IMR-90 (cell line): ENCODE results near the gene SDCCAG8. TPM values are rescaled to one million over a fixed set of nuclear protein-coding genes. Genes with fewer than 3 reads are reported as not detected.

Source experiments
- ATAC-seq: fragments of 200-7000 bp; cut with Tn5 transposase; 2 replicates; pipeline ENCODE4 v1.9.1; 2020; ENCODE audit warnings: low read depth, mild to moderate bottlenecking, moderate library complexity
- BruUV-seq: library from RNA; stranded (reverse); fragments of 400-500 nt; replicated peaks from 2 replicates; lab custom pipeline; 2021; lab: Mats Ljungman, UMichigan
- CTCF ChIA-PET: fragments of 300-600 bp; formaldehyde crosslinking; extraction: SDS; loops from one replicate; lab custom pipeline; 2021; ENCODE audit warnings: antibody characterized with exemption; lab: Yijun Ruan, JAX
- POLR2A ChIA-PET: fragments of 300-600 bp; sonication (Branson Sonifier 250); formaldehyde crosslinking; loops from one replicate; lab custom pipeline; 2022; ENCODE audit warnings: antibody characterized with exemption; ENCODE audit not compliant: unreplicated experiment; lab: Charles Lee
- DNase-seq: peaks from one replicate; pipeline ENCODE4 v3.0.0; 2013
- H2AFZ ChIP-seq: replicated peaks from 2 replicates; pipeline ENCODE3; 2013; ENCODE audit warnings: low read length, mild to moderate bottlenecking; ENCODE audit not compliant: poor library complexity
- H2AK5ac ChIP-seq: 2 replicates; pipeline ENCODE4 v1.6.1; 2013; ENCODE audit warnings: low read depth, low read length, inconsistent platforms
- H2AK9ac ChIP-seq: replicated peaks from 2 replicates; pipeline ENCODE3; 2013; ENCODE audit warnings: mild to moderate bottlenecking, low read depth, low read length, moderate library complexity; ENCODE audit not compliant: poor library complexity
- H2BK120ac ChIP-seq: 2 replicates; pipeline ENCODE4 v1.6.1; 2013; ENCODE audit warnings: low read depth, low read length, inconsistent platforms
- H2BK15ac ChIP-seq: 3 replicates; pipeline ENCODE4 v1.6.1; 2013; ENCODE audit warnings: low read depth, low read length, inconsistent platforms
- H2BK20ac ChIP-seq: 2 replicates; pipeline ENCODE4 v1.6.1; 2013; ENCODE audit warnings: low read depth, mild to moderate bottlenecking, inconsistent platforms, low read length, moderate library complexity
- H2BK5ac ChIP-seq: 2 replicates; pipeline ENCODE4 v1.6.1; 2013; ENCODE audit warnings: mild to moderate bottlenecking, low read depth, low read length, inconsistent platforms; ENCODE audit not compliant: poor library complexity, severe bottlenecking
- H3K14ac ChIP-seq: replicated peaks from 2 replicates; pipeline ENCODE4 v1.6.1; 2013; ENCODE audit warnings: low read depth, low read length, inconsistent platforms
- H3K18ac ChIP-seq: 2 replicates; pipeline ENCODE4 v1.6.1; 2013; ENCODE audit warnings: low read depth, low read length, control low read depth
- H3K23ac ChIP-seq: 2 replicates; pipeline ENCODE4 v1.6.1; 2013; ENCODE audit warnings: low read depth, low read length, inconsistent platforms
- H3K27ac ChIP-seq: 2 replicates; pipeline ENCODE4 v1.5.1; 2013; ENCODE audit warnings: mild to moderate bottlenecking, control low read depth, low read length; ENCODE audit not compliant: insufficient read depth
- H3K27me3 ChIP-seq: 2 replicates; pipeline ENCODE4 v1.6.1; 2013; ENCODE audit warnings: low read length; ENCODE audit not compliant: control insufficient read depth, insufficient read depth
- H3K36me3 ChIP-seq: 2 replicates; pipeline ENCODE4 v1.6.1; 2013; ENCODE audit warnings: low read length, mixed read lengths; ENCODE audit not compliant: control insufficient read depth, insufficient read depth
- H3K4ac ChIP-seq: 2 replicates; pipeline ENCODE4 v1.6.1; 2013; ENCODE audit warnings: low read depth, low read length, inconsistent platforms
- H3K4me1 ChIP-seq: 2 replicates; pipeline ENCODE4 v1.6.1; 2013; ENCODE audit warnings: low read length, mixed read lengths; ENCODE audit not compliant: control insufficient read depth, insufficient read depth
- H3K4me2 ChIP-seq: 2 replicates; pipeline ENCODE4 v1.6.1; 2013; ENCODE audit warnings: low read depth, mild to moderate bottlenecking, control low read depth, low read length, moderate library complexity
- H3K4me3 ChIP-seq: 2 replicates; pipeline ENCODE4 v1.5.1; 2013; ENCODE audit warnings: low read depth, mild to moderate bottlenecking, control low read depth, low read length, moderate library complexity; ENCODE audit not compliant: insufficient read depth
- H3K56ac ChIP-seq: 2 replicates; pipeline ENCODE4 v1.6.1; 2013; ENCODE audit warnings: low read length, inconsistent platforms; ENCODE audit not compliant: insufficient read depth; ENCODE audit errors: extremely low read depth
- H3K79me1 ChIP-seq, 2 experiments: 2 replicates each; pipeline ENCODE4 v1.6.1; 2013; ENCODE audit warnings: low read length in 2 of 2, inconsistent platforms in 1 of 2, low read depth in 1 of 2
- H3K9ac ChIP-seq: 2 replicates; pipeline ENCODE4 v1.6.1; 2013; ENCODE audit warnings: low read depth, low read length, control low read depth
- H3K9me1 ChIP-seq: 2 replicates; pipeline ENCODE4 v1.6.1; 2013; ENCODE audit warnings: low read length, inconsistent platforms; ENCODE audit not compliant: insufficient read depth
- H3K9me3 ChIP-seq: 2 replicates; pipeline ENCODE4 v1.6.1; 2013; ENCODE audit warnings: low read length; ENCODE audit not compliant: control insufficient read depth, insufficient read depth
- H4K20me1 ChIP-seq: 2 replicates; pipeline ENCODE4 v1.6.1; 2013; ENCODE audit warnings: low read length, inconsistent platforms; ENCODE audit not compliant: insufficient read depth
- H4K5ac ChIP-seq: 2 replicates; pipeline ENCODE4 v1.6.1; 2013; ENCODE audit warnings: mild to moderate bottlenecking, low read depth, low read length, control low read depth
- H4K8ac ChIP-seq, 2 experiments: 2 replicates each; pipeline ENCODE4 v1.6.1; 2013; ENCODE audit warnings: low read depth in 2 of 2, low read length in 2 of 2, control low read depth in 1 of 2, inconsistent platforms in 1 of 2
- H4K91ac ChIP-seq: 2 replicates; pipeline ENCODE4 v1.6.1; 2013; ENCODE audit warnings: low read depth, low read length, inconsistent platforms; ENCODE audit not compliant: insufficient read depth
- NFE2L2 ChIP-seq: fragments of 150-350 bp; IDR thresholded peaks from 2 replicates; pipeline ENCODE4 v1.6.1; 2016; ENCODE audit warnings: low read depth, mild to moderate bottlenecking, low read length
- POLR2A ChIP-seq: IDR thresholded peaks from 2 replicates; pipeline ENCODE4 v1.6.1; 2012; ENCODE audit warnings: mild to moderate bottlenecking, low read depth, low read length
- WGBS, 2 experiments: methylation state at CpG; one replicate each; pipeline versions ENCODE4 v1.1.5 to v1.1.7; 2013; ENCODE audit warnings: missing lambda C conversion rate in 2 of 2; ENCODE audit not compliant: insufficient read length in 1 of 2; ENCODE audit errors: extremely low coverage in 2 of 2; 5-methylcytosine and 5-hydroxymethylcytosine counted together
- dilution Hi-C: fragments of 300-500 bp; cut with HindIII; formaldehyde crosslinking; loops from one replicate; pipeline ENCODE4 v1.14.3; 2018; ENCODE audit warnings: low sequenced_read_pairs; ENCODE audit not compliant: unreplicated experiment
- in situ Hi-C: fragments of 300-500 bp; cut with MboI; formaldehyde crosslinking; loops from 3 replicates; pipeline ENCODE4 v1.14.3; 2019; ENCODE audit warnings: low sequenced_read_pairs, inconsistent platforms, mixed read lengths
- intact Hi-C: fragments of 100-400 bp; cut with micrococcal nuclease; formaldehyde crosslinking; loops from 2 replicates; pipeline ENCODE4 v1.10.0; 2022
- polyA plus RNA-seq, 3 experiments: library from polyadenylated mRNA; depleted of rRNA; stranded (reverse); fragments of >200 nt; gene quantifications; 2 replicates each; pipeline ENCODE4 v1.2.3, GENCODE V29; 2012; ENCODE audit warnings: low replicate concordance in 1 of 3
- total RNA-seq: library from RNA; depleted of rRNA; stranded (reverse); fragments of >200 nt; gene quantifications from 2 replicates; pipeline ENCODE4 v1.2.3, GENCODE V29; 2012

Gene SDCCAG8
- total and polyA plus RNA-seq, 2 of the 4 experiments (the other 2 are of a cell fraction) = 25.2 to 46.8 TPM

DNA sequence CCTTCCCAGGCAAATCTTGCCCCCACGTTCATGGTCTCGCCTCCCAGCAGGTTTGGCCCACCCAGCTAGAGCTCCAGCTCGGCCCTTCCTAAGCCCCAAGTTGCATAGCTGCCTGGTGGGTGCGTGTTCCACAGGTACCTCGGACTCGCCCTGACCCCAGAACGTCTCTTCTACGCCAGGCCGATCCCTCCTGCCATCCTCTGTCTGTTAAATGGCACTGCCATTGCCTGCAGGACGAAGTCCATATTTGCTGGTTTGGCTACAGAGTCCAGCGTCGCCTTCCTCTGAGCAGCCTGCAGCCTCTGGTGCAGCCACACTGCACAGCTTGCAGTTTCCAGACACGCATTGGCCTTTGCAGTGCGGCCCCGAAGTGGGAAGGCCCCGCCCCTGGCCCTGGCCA, 228.1 kb downstream of the SDCCAG8 start:
- dilution Hi-C loops = no loop called here
- no peak overlapping the region for H2AK9ac ChIP-seq
- CTCF ChIA-PET = no interaction called here

More for the DNA sequence above, 228.1 kb downstream of the SDCCAG8 start:
- H2BK15ac ChIP-seq = no peak overlapping the region
- intact Hi-C loops (no loop called here), in situ Hi-C loops (loop anchor here (25.0 kb wide), 1 partner anchor 803 kb away; no protein-coding TSS in a partner anchor)
- H3K9me1 ChIP-seq = peaks cover 3% of the 10 kb centered on the region; the same call in 1 of the 2 replicates
- no peaks in the 10 kb centered on the region for H3K27me3 ChIP-seq
- H3K56ac ChIP-seq = no peak overlapping the region
- H2BK20ac ChIP-seq = no peak overlapping the region
- no peak overlapping the region for H2BK120ac ChIP-seq
- no peak overlapping the region for H3K9ac ChIP-seq
- 99% methylated on average over 9 of the region's 16 CpGs; no CpG with 5 or more reads in 1 of the 2 experiments for WGBS, 2 experiments
- no peak overlapping the region for H3K14ac ChIP-seq
- H3K9me3 ChIP-seq = no peaks in the 10 kb centered on the region
- H3K36me3 ChIP-seq = no peaks in the 10 kb centered on the region; the same call in 1 of the 2 replicates
- TF ChIP-seq NFE2L2 (no peak), POLR2A (no peak)
- H3K79me1 ChIP-seq = peaks cover 0 to 4% of the 10 kb centered on the region in 2 experiments; a peak in 1 of 4 replicates
- POLR2A ChIA-PET = no interaction called here
- H4K91ac ChIP-seq = no peak overlapping the region
- no peak overlapping the region for H3K23ac ChIP-seq
- no peak overlapping the region for H4K5ac ChIP-seq
- H3K18ac ChIP-seq = no peak overlapping the region
- DNase-seq = no peak
- no peak overlapping the region for H2BK5ac ChIP-seq
- H3K4me2 ChIP-seq = no peak overlapping the region
- peaks cover 2% of the 10 kb centered on the region; the same call in 1 of the 2 replicates for H3K4me1 ChIP-seq
- no peak overlapping the region for H3K27ac ChIP-seq
- no peak overlapping the region for H2AK5ac ChIP-seq
- H3K4ac ChIP-seq = no peak overlapping the region
- no peak overlapping the region for H4K8ac ChIP-seq
- ATAC-seq = no peak
- no TSS peak for BruUV-seq
- no peak overlapping the region for H3K4me3 ChIP-seq
- H2AFZ ChIP-seq = no peak overlapping the region
- no peaks in the 10 kb centered on the region for H4K20me1 ChIP-seq
